ENCODE data around the gene COPG2. TPM values are rescaled to one million over a fixed set of nuclear protein-coding genes. Genes with fewer than 3 reads are reported as not detected.

COPG2 gene
- total and polyA plus RNA-seq, 2 of the 8 experiments (the other 6 are each of a cell fraction or from before 2014, with no cell fraction given): 50.3 to 53.1 TPM

DNA sequence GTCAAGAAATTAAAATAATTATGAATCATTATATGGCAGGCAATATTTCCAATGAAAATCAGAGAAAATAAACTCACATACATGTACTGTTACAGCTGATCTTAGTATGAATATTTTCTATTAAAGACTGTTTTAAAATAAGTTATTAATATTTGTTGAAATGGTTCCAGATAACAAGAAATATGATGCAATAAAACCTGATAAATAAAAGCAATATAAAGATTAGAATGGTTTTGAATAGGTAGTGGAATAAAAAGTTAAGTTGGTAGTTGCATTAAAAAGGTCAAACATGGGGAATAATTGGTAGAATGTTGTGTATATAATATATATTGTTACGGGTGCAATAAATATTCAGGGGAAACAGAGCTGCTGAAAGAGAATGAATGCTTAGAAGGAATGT lies 124.2 kb downstream of the COPG2 start:
- H4K91ac ChIP-seq (replicated peaks; ENCODE audit: insufficient read length, low read length): no peak overlapping the region
- H3K79me2 ChIP-seq (ENCODE audit: control insufficient read depth in 1 of 2, insufficient read depth in 2 of 2, low read length in 2 of 2): no peaks in the 10 kb centered on the region
- no peak overlapping the region for H3K9ac ChIP-seq (replicated peaks in 1 of 4; ENCODE audit: extremely low read depth in 1 of 4, low read depth in 3 of 4, low read length in 3 of 4)
- POLR2A ChIA-PET (ENCODE audit: partially characterized antibody): no interaction called here
- H2AK5ac ChIP-seq (ENCODE audit: low read depth, low read length): no peak overlapping the region
- H3K27ac ChIP-seq (ENCODE audit: low read depth, low read length): no peak overlapping the region
- no peak overlapping the region for H4K5ac ChIP-seq (ENCODE audit: insufficient read length, low read depth, low read length)
- H3K27me3 ChIP-seq (replicated peaks in 1 of 4; ENCODE audit: control insufficient read depth in 3 of 4, extremely low read depth in 1 of 4, insufficient read depth in 3 of 4, low read length in 3 of 4): no peaks in the 10 kb centered on the region
- H3K23me2 ChIP-seq (ENCODE audit: low read depth, low read length): no peaks in the 10 kb centered on the region; the same call in 1 of the 2 replicates
- no peaks in the 10 kb centered on the region for H3K4me1 ChIP-seq (replicated peaks in 1 of 4; ENCODE audit: control insufficient read depth in 3 of 4, insufficient read depth in 4 of 4, low read length in 3 of 4)
- H3K4me2 ChIP-seq (ENCODE audit: insufficient read depth in 1 of 2, low read depth in 2 of 2, low read length in 2 of 2): no peak overlapping the region
- H3K4ac ChIP-seq (replicated peaks; ENCODE audit: insufficient read length, low read depth, low read length): no peak overlapping the region
- H3K23ac ChIP-seq (ENCODE audit: insufficient read length): no peak overlapping the region
- CTCF ChIA-PET (ENCODE audit: partially characterized antibody): no interaction called here
- no peak for FAIRE-seq
- no peak overlapping the region for H3K56ac ChIP-seq (replicated peaks; ENCODE audit: insufficient read length, low read depth, low read length)
- DNase-seq (ENCODE audit: low read depth in 1 of 2, low spot score in 2 of 2): no peak
- H2BK20ac ChIP-seq (ENCODE audit: low read length): no peak overlapping the region
- H3K18ac ChIP-seq (ENCODE audit: extremely low read depth, low read length): no peak overlapping the region
- no peaks in the 10 kb centered on the region for H3K79me1 ChIP-seq (ENCODE audit: low read depth, low read length)
- no peak overlapping the region for H3K4me3 ChIP-seq (ENCODE audit: extremely low read depth in 1 of 4, insufficient read depth in 2 of 4, low read depth in 3 of 4, low read length in 4 of 4)
- TF ChIP-seq ZNF274 (IDR thresholded peaks at IDR 0.05; ENCODE audit: borderline replicate concordance, extremely low read depth, low read length): no peak
- TF ChIP-seq BRCA1 (IDR thresholded peaks at IDR 0.05; ENCODE audit: low read depth, low read length): no peak
- TF ChIP-seq CHD2 (IDR thresholded peaks at IDR 0.05; ENCODE audit: low read length): no peak
- no peak for TF ChIP-seq RNF2 (IDR thresholded peaks at IDR 0.05; ENCODE audit: borderline replicate concordance, low read depth, low read length, missing control alignments, poor library complexity, severe bottlenecking)
- TF ChIP-seq EGR1 (IDR thresholded peaks at IDR 0.05; ENCODE audit: borderline replicate concordance, low read depth, low read length): no peak
- no peak for TF ChIP-seq SIRT6 (IDR thresholded peaks at IDR 0.05; ENCODE audit: low read length)
- no peak for TF ChIP-seq JUN (IDR thresholded peaks at IDR 0.05; ENCODE audit: low read depth, low read length)
- TF ChIP-seq HDAC6 (IDR thresholded peaks at IDR 0.05; ENCODE audit: low read depth, low read length): no peak
- no peak for TF ChIP-seq MAFK (IDR thresholded peaks at IDR 0.05; ENCODE audit: low read depth, low read length)
- no peak for TF ChIP-seq CEBPB (IDR thresholded peaks at IDR 0.05; ENCODE audit: low read depth, low read length)
- no peak for TF ChIP-seq ASH2L (IDR thresholded peaks at IDR 0.05; ENCODE audit: low read length)
- no peak for TF ChIP-seq ATF2 (IDR thresholded peaks at IDR 0.05; ENCODE audit: low read length)
- no peaks in the 10 kb centered on the region for H3K9me3 ChIP-seq (ENCODE audit: insufficient read depth in 2 of 2, low read depth in 1 of 2, low read length in 1 of 2)
- H3K14ac ChIP-seq (ENCODE audit: insufficient read length): no peak overlapping the region
- H2AFZ ChIP-seq (ENCODE audit: low read length): no peak overlapping the region
- no peak overlapping the region for H2BK5ac ChIP-seq (ENCODE audit: low read depth, low read length)
- no peaks in the 10 kb centered on the region for H4K20me1 ChIP-seq (replicated peaks in 1 of 2; ENCODE audit: control insufficient read depth in 1 of 2, insufficient read depth in 2 of 2, low read length in 2 of 2)
- H2BK12ac ChIP-seq (ENCODE audit: low read depth, low read length): no peak overlapping the region
- WGBS, 2 experiments (ENCODE audit: extremely low coverage in 1 of 2, insufficient coverage in 1 of 2, insufficient read length in 1 of 2, insufficient replicate concordance in 2 of 2, low coverage in 1 of 2, low lambda C conversion rate in 2 of 2, missing lambda C conversion rate in 1 of 2): 91 to 100% methylated on average over 1 of the region's 1 CpG
- no peak overlapping the region for H4K8ac ChIP-seq (ENCODE audit: extremely low read depth, insufficient read depth, low read length)
- peaks cover 0 to 19% (median 1%) of the 10 kb centered on the region in 4 experiments; a peak in 4 of 8 replicates for H3K36me3 ChIP-seq (ENCODE audit: control insufficient read depth in 2 of 4, insufficient read depth in 4 of 4, low read length in 3 of 4)
- H2BK15ac ChIP-seq (ENCODE audit: low read length): no peak overlapping the region
- no peak overlapping the region for H2BK120ac ChIP-seq (replicated peaks; ENCODE audit: low read depth, low read length)

All from H1 (cell line).